Measurements from ENCODE around the gene DEAF1.

The DEAF1 gene

DNA sequence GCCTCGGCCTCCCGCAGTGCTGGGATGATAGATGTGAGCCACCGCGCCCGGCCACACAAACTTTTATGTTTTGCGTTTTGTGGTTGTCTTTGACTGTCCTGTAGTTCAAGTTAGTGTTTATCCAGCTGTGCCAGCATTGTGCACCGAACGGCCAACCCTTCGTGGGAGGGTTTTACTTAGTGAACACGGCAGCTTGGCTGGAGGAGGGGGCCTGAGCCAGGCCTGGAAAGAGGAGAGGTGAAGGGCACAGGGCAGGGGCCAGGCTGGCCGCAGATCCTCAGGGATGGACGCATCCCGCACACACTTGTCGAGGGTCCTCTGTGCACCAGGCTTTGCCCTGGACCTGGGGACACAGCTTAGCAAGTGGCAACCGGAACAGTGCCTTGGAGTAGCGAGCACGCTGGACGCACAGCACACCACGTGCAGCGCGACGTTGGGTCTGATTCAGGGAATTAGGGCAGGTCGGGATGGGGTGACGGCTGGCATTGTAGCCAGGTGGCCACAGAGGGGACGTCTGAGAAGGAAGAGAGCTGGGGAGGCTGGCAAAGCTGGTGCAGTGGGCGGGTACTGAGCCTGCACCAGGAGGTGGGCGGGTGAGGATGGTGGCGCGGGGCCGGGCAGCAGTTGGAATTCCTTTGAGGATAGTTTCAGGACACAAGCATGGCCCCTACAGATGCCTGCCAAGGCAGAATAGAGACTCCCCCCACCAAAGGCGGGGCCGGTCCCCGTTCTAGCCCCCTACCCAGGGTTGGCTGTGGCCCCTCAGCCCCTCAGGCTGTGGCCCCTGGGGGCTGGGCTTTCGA, 24.4 kb upstream of the DEAF1 start:
- in situ Hi-C loops (cut with HindIII; ENCODE audit: low pct_unique_long_range_greater_than_20kb, low sequenced_read_pairs): no loop called here
- no peak for DNase-seq (ENCODE audit: low read depth in 1 of 2, low spot score in 1 of 2)
- no peak for TF ChIP-seq JUND (IDR thresholded peaks at IDR 0.05; ENCODE audit: low read depth)

GRCh38 chr11:714436-714835, 19.4 kb upstream of the DEAF1 start:
- in situ Hi-C loops (cut with HindIII; ENCODE audit: low pct_unique_long_range_greater_than_20kb, low sequenced_read_pairs): no loop called here
- TF ChIP-seq JUND (IDR thresholded peaks at IDR 0.05; ENCODE audit: low read depth): no peak
- no peak for DNase-seq (ENCODE audit: low read depth in 1 of 2, low spot score in 1 of 2)

- TF ChIP-seq JUND (IDR thresholded peaks at IDR 0.05; ENCODE audit: low read depth): no peak
- peak in 1 of 2 experiments; percentile 56 for DNase-seq (ENCODE audit: low read depth in 1 of 2, low spot score in 1 of 2)
- in situ Hi-C loops (cut with HindIII; ENCODE audit: low pct_unique_long_range_greater_than_20kb, low sequenced_read_pairs): no loop called here
Measured at GRCh38 chr11:709109-709997, 14.3 kb upstream of the DEAF1 start.

GRCh38 chr11:708511-708910, 13.5 kb upstream of the DEAF1 start:
- in situ Hi-C loops (cut with HindIII; ENCODE audit: low pct_unique_long_range_greater_than_20kb, low sequenced_read_pairs): no loop called here

DNA sequence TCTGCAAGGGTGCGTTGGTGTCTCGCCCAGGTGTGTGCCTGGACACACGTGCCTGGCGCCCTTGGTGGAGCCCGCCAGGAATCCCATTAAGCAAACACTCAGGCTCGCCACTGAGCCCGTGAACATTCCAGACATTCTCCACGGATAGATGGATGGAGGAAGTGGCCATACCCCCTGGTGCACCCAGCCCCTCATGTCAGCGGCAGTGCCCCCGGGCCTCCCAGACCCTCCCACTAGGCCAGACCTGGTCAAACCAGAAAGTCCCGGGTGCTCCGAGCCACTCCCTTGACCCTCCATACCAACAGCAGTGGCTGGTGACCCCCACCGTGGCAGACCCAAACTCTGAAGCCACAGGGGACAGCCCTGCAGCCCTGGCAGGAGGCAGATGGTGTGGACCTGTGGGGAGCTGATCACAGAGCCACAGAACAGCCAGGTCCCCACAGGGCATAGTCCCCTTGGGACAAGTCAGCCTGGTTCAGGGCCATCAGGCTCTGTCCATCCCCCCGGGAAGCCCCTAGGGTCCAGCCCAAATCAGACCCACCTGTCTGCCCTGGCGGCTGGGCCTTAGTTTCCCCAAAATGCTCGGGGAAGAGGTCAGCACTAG, 12.9 kb upstream of the DEAF1 start:
- TF ChIP-seq JUND (IDR thresholded peaks at IDR 0.05; ENCODE audit: low read depth): no peak
- DNase-seq (ENCODE audit: low read depth in 1 of 2, low spot score in 1 of 2): peak; percentile 54 to 80
- in situ Hi-C loops (cut with HindIII; ENCODE audit: low pct_unique_long_range_greater_than_20kb, low sequenced_read_pairs): no loop called here

More at GRCh38 chr11:708511-708910, 13.5 kb upstream of the DEAF1 start:
- TF ChIP-seq JUND (IDR thresholded peaks at IDR 0.05; ENCODE audit: low read depth): no peak
- DNase-seq (ENCODE audit: low read depth in 1 of 2, low spot score in 1 of 2): no peak

- TF ChIP-seq JUND (IDR thresholded peaks at IDR 0.05; ENCODE audit: low read depth): no peak
- in situ Hi-C loops (cut with HindIII; ENCODE audit: low pct_unique_long_range_greater_than_20kb, low sequenced_read_pairs): no loop called here
- DNase-seq (ENCODE audit: low read depth in 1 of 2, low spot score in 1 of 2): peak; percentile 69
Measured at GRCh38 chr11:706957-707816, 12.2 kb upstream of the DEAF1 start.

GRCh38 chr11:706439-706956, 11.5 kb upstream of the DEAF1 start:
- DNase-seq (ENCODE audit: low read depth in 1 of 2, low spot score in 1 of 2): peak in 1 of 2 experiments; percentile 39
- in situ Hi-C loops (cut with HindIII; ENCODE audit: low pct_unique_long_range_greater_than_20kb, low sequenced_read_pairs): no loop called here
- TF ChIP-seq JUND (IDR thresholded peaks at IDR 0.05; ENCODE audit: low read depth): no peak

GRCh38 chr11:705646-706438, 10.8 kb upstream of the DEAF1 start, which contains the start of gene EPS8L2:
Gene EPS8L2, plus strand, starts transcription at chr11:706231. Its CDS starts 3,177 bp downstream, at chr11:709408.
- TF ChIP-seq JUND (IDR thresholded peaks at IDR 0.05; ENCODE audit: low read depth): no peak
- DNase-seq (ENCODE audit: low read depth in 1 of 2, low spot score in 1 of 2): peak; percentile 62 to 89
- in situ Hi-C loops (cut with HindIII; ENCODE audit: low pct_unique_long_range_greater_than_20kb, low sequenced_read_pairs): no loop called here

GRCh38 chr11:704781-705645, 10.0 kb upstream of the DEAF1 start:
- in situ Hi-C loops (cut with HindIII; ENCODE audit: low pct_unique_long_range_greater_than_20kb, low sequenced_read_pairs): no loop called here
- peak; percentile 69 to 92 for DNase-seq (ENCODE audit: low read depth in 1 of 2, low spot score in 1 of 2)
- TF ChIP-seq JUND (IDR thresholded peaks at IDR 0.05; ENCODE audit: low read depth): no peak

DNA sequence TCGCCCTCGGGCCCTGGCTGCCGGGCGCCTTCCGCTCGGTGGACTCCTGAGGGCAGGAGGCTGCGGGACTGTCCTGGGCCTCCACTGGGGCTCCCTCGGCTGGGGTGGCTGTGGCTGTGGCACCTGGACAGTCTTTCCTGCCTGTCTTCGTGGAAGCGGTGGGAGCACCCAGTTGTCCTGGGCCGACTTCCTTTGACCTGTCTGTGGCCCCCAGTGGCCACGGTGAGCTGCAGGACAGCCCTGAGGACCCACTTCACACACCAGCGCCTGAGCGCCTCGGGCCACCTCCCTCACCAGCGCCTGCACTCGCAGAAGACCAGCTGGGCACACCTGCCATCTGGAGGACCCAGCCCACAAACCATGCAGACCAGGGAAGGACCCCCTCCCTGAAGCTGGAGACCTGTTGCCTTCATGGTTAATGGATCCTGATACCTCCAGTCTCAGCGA, 9.2 kb upstream of the DEAF1 start:
- in situ Hi-C loops (cut with HindIII; ENCODE audit: low pct_unique_long_range_greater_than_20kb, low sequenced_read_pairs): no loop called here
- no peak for DNase-seq (ENCODE audit: low read depth in 1 of 2, low spot score in 1 of 2)
- no peak for TF ChIP-seq JUND (IDR thresholded peaks at IDR 0.05; ENCODE audit: low read depth)
